Parathyroid adenoma (tissue), 2 donors: ENCODE results near the gene SOWAHB.

Source experiments
- H2AFZ ChIP-seq: fragments of 300-600 bp; sonication (generic); one replicate; pipeline ENCODE4 v1.7.0; 2017; ENCODE audit warnings: antibody characterized with exemption, mild to moderate bottlenecking
- H3K27ac ChIP-seq: fragments of 300-600 bp; sonication (generic); one replicate; pipeline ENCODE4 v1.7.0; 2017
- H3K27me3 ChIP-seq: fragments of 300-600 bp; sonication (generic); one replicate; pipeline ENCODE4 v1.7.0; 2017; ENCODE audit warnings: low read length; ENCODE audit not compliant: control insufficient read depth, insufficient read depth
- H3K36me3 ChIP-seq: fragments of 300-600 bp; sonication (generic); one replicate; pipeline ENCODE4 v1.7.0; 2017; ENCODE audit warnings: low read length; ENCODE audit not compliant: control insufficient read depth, insufficient read depth
- H3K4me1 ChIP-seq: fragments of 300-600 bp; sonication (generic); one replicate; pipeline ENCODE4 v1.7.0; 2017; ENCODE audit warnings: control low read depth
- H3K4me2 ChIP-seq: fragments of 300-600 bp; sonication (generic); one replicate; pipeline ENCODE4 v1.7.0; 2017; ENCODE audit warnings: low read length
- H3K4me3 ChIP-seq: fragments of 300-600 bp; sonication (generic); one replicate; pipeline ENCODE4 v1.7.0; 2017; ENCODE audit warnings: low read depth, low read length
- H3K79me2 ChIP-seq: fragments of 300-600 bp; sonication (generic); one replicate; pipeline ENCODE4 v1.7.0; 2017; ENCODE audit warnings: control low read depth
- H3K9ac ChIP-seq: fragments of 300-600 bp; sonication (generic); one replicate; pipeline ENCODE4 v1.7.0; 2017; ENCODE audit warnings: mild to moderate bottlenecking
- H3K9me3 ChIP-seq: fragments of 300-600 bp; sonication (generic); one replicate; pipeline ENCODE4 v1.7.0; 2017; ENCODE audit warnings: low read length; ENCODE audit not compliant: control insufficient read depth
- TF ChIP-seq, protein P1 (sequence below): fragments of 300-600 bp; sonication (generic); IDR thresholded peaks from one replicate; pipeline ENCODE4 v1.7.0; 2017; ENCODE audit warnings: antibody characterized with exemption, mild to moderate bottlenecking
- donor health status: primary hyperparathyroidism.

SOWAHB gene

DNA sequence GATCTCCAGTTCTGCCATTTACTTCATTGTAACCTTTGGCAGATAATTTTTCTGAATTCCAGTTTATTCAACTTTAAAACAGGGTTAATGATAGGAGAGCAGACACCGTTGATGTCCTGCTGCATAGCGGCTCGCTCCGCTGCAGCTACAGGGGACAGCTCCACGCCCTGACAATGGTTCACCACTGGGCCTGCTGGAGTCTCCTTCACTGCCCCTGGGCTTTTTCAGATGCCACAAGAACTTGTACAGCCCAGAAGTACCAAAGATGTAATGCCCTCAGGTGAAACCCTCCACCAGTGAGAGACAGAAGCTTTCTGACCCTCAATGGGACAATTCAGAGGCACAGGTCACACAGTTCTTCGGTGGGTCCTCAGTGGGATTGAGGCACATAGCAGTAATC is 28.9 kb upstream of the SOWAHB start:
- no peak overlapping the region for H3K9ac ChIP-seq

DNA sequence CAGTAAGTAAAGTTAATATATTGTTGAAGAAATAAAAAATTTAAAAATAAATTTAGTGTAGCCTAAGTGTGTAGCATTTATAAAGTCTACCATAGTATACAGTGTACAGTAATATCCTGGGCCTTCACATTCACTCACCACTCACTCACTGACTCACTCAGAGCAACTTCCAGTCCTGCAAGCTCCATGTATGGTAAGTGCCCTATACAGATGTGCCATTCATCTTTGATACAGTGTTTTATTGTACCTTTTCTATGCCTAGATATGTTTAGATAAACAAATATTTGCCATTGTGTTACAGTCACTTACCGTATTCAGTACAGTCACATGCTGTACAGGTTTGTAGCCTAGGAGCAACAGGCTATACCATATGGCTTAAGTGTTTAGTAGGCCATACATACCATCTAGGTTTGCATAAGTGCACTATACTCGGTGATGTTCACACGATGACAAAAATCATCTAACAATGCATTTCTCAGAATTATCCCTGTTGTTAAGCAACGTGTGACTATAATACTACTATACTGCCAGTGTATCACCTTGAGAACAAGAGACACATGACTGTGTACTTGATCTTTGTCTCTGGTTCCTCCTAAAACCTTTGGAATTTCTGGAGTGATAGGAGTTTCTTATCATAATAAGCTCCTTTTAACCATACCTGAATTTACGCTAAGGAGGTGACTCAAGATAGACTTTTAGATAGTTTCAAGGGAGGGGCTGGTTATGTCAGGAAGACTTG is 25.8 kb upstream of the SOWAHB start:
- Histone ChIP-seq H3K4me1 (no peaks in the 10 kb centered on the region), H3K36me3 (no peaks in the 10 kb centered on the region), H3K9me3 (no peaks in the 10 kb centered on the region), H3K27me3 (no peaks in the 10 kb centered on the region), H3K27ac (no peak overlapping the region), H3K4me2 (no peak overlapping the region), H3K79me2 (no peaks in the 10 kb centered on the region), H3K9ac (no peak overlapping the region), H3K4me3 (no peak overlapping the region), H2AFZ (no peak overlapping the region)
- TF ChIP-seq, protein P1, sequence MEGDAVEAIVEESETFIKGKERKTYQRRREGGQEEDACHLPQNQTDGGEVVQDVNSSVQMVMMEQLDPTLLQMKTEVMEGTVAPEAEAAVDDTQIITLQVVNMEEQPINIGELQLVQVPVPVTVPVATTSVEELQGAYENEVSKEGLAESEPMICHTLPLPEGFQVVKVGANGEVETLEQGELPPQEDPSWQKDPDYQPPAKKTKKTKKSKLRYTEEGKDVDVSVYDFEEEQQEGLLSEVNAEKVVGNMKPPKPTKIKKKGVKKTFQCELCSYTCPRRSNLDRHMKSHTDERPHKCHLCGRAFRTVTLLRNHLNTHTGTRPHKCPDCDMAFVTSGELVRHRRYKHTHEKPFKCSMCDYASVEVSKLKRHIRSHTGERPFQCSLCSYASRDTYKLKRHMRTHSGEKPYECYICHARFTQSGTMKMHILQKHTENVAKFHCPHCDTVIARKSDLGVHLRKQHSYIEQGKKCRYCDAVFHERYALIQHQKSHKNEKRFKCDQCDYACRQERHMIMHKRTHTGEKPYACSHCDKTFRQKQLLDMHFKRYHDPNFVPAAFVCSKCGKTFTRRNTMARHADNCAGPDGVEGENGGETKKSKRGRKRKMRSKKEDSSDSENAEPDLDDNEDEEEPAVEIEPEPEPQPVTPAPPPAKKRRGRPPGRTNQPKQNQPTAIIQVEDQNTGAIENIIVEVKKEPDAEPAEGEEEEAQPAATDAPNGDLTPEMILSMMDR: no peak

More for the DNA sequence above, 28.9 kb upstream of the SOWAHB start:
- H3K4me3 ChIP-seq: no peak overlapping the region
- H2AFZ ChIP-seq: no peak overlapping the region
- no peaks in the 10 kb centered on the region for H3K27me3 ChIP-seq
- no peaks in the 10 kb centered on the region for H3K9me3 ChIP-seq
- TF ChIP-seq, protein P1: no peak
- H3K4me2 ChIP-seq: no peak overlapping the region
- H3K79me2 ChIP-seq: no peaks in the 10 kb centered on the region
- H3K27ac ChIP-seq: no peak overlapping the region
- no peaks in the 10 kb centered on the region for H3K4me1 ChIP-seq
- H3K36me3 ChIP-seq: no peaks in the 10 kb centered on the region

DNA sequence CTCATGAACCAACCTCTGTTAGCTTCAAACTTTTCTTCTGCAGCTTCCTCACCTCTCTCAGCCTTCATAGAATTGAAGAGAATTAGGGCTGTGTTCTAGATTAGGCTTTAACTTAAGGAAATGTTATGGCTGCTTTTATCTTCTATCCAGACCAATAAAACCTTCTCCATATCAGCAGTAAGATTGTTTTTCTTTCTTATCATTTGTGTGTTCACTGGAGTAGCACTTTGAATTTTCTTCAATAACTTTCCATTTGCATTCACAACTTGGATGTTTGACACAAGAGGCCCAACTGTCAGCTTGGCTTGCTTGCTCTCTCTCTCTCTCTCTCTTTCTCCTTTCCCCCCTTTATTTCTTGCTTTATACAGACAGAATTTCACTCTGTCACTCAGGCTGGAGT is 22.8 kb upstream of the SOWAHB start:
- H3K9ac ChIP-seq: no peak overlapping the region
- no peak overlapping the region for H3K4me3 ChIP-seq
- H3K27me3 ChIP-seq: no peaks in the 10 kb centered on the region
- no peak overlapping the region for H3K4me2 ChIP-seq
- H3K27ac ChIP-seq: no peak overlapping the region
- TF ChIP-seq, protein P1: no peak
- no peaks in the 10 kb centered on the region for H3K4me1 ChIP-seq
- H3K36me3 ChIP-seq: no peaks in the 10 kb centered on the region
- no peak overlapping the region for H2AFZ ChIP-seq
- no peaks in the 10 kb centered on the region for H3K79me2 ChIP-seq
- no peaks in the 10 kb centered on the region for H3K9me3 ChIP-seq

DNA sequence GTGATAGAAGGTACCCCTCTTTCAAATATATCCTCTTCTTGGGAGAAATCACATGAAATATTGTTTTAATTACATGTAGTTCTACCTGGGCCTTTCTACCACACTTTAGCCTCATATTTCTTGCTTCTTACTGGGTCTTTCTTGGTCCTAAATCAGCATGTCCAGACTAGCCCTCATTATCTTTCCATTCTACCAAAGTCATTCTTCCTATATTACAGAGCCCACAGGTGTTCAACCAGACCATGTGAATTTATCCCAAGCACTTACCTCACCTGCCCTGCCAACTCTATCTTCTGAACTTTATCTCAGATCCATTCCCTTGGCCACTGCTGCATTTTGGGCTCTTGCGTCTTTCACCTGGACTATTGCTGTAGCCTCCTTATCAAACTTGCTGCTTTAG is 11.8 kb upstream of the SOWAHB start:
- Histone ChIP-seq H3K36me3 (no peaks in the 10 kb centered on the region), H3K4me3 (no peak overlapping the region), H2AFZ (no peak overlapping the region), H3K4me2 (no peak overlapping the region), H3K79me2 (no peaks in the 10 kb centered on the region), H3K27ac (no peak overlapping the region), H3K4me1 (no peaks in the 10 kb centered on the region), H3K9ac (no peak overlapping the region), H3K9me3 (no peaks in the 10 kb centered on the region), H3K27me3 (no peaks in the 10 kb centered on the region)
- TF ChIP-seq, protein P1: no peak

DNA sequence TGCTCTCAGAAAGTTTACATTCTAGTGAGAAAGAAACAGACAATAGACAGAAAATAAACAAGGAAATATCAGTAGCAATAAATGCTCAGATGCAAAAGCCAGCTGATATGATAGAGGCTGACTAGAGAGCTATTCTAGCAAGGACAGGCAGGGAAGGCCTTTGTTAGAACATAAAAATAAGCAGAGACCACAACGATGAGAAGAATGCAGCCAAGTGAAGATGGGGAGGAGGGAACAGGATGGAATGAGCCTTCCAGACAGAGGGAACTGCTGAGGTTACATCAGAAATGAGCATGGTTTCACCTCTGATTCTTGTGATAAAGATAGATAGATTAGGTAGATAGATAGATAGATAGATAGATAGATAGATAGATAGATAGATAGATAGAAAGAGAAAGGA is 7.6 kb upstream of the SOWAHB start:
- no peaks in the 10 kb centered on the region for H3K9me3 ChIP-seq
- H3K27me3 ChIP-seq: no peaks in the 10 kb centered on the region
- H3K4me3 ChIP-seq: no peak overlapping the region
- no peaks in the 10 kb centered on the region for H3K36me3 ChIP-seq
- no peak overlapping the region for H3K4me2 ChIP-seq
- TF ChIP-seq, protein P1: no peak
- H3K4me1 ChIP-seq: no peaks in the 10 kb centered on the region
- H2AFZ ChIP-seq: no peak overlapping the region
- H3K27ac ChIP-seq: no peak overlapping the region
- H3K9ac ChIP-seq: no peak overlapping the region
- H3K79me2 ChIP-seq: no peaks in the 10 kb centered on the region
